ENCODE data around the gene KIF5A.
"Not testable (repeated sequence)": the region's sequence is repeated elsewhere in the genome, so short reads cannot be mapped to it uniquely, and the experiment has no call there.

Gene KIF5A

GRCh38 chr12:57551637-57552305 is 1.9 kb downstream of the KIF5A start:
- no peak for TF ChIP-seq POLR2A (IDR thresholded peaks at IDR 0.05; ENCODE audit: low read depth, low read length)
- no peak for TF ChIP-seq POLR2AphosphoS5 (IDR thresholded peaks at IDR 0.05; ENCODE audit: low read depth, low read length)
- FAIRE-seq: no peak
- no peak for DNase-seq (ENCODE audit: insufficient read length)

DNA sequence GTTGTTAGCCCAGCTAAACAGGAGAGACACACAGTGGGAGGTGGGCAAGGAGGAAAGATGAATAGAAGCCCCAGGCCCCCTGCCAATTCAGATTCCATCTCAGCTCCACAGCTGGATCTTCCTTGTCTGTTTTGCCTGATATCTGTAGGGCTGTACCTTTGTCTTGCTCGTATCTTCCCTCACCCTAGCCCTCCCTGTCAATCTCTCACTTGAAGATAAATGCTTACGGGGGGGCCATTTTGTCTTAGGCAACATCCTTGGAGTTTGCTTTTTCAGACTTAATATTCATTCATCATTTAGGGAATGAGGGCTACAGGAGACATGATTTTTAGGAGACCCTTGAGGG is 2.4 kb downstream of the KIF5A start:
- DNase-seq (ENCODE audit: insufficient read length) (no peak), FAIRE-seq (no peak)
- no peak for TF ChIP-seq POLR2A (IDR thresholded peaks at IDR 0.05; ENCODE audit: low read depth, low read length)
- TF ChIP-seq TAF1 (IDR thresholded peaks at IDR 0.05; ENCODE audit: borderline replicate concordance, low read depth, low read length): no peak
- TF ChIP-seq POLR2AphosphoS5 (IDR thresholded peaks at IDR 0.05; ENCODE audit: low read depth, low read length): no peak

- FAIRE-seq: no peak
- TF ChIP-seq POLR2AphosphoS5 (IDR thresholded peaks at IDR 0.05; ENCODE audit: low read depth, low read length) (no peak), TAF1 (IDR thresholded peaks at IDR 0.05; ENCODE audit: borderline replicate concordance, low read depth, low read length) (no peak), POLR2A (IDR thresholded peaks at IDR 0.05; ENCODE audit: low read depth, low read length) (no peak)
- no peak for DNase-seq (ENCODE audit: insufficient read length)
Observed at GRCh38 chr12:57552835-57553313, 3.0 kb downstream of the KIF5A start.

- DNase-seq (ENCODE audit: insufficient read length): no peak
- no peak for FAIRE-seq
- no peak for TF ChIP-seq POLR2AphosphoS5 (IDR thresholded peaks at IDR 0.05; ENCODE audit: low read depth, low read length)
- TF ChIP-seq TAF1 (IDR thresholded peaks at IDR 0.05; ENCODE audit: borderline replicate concordance, low read depth, low read length): no peak
- no peak for TF ChIP-seq POLR2A (IDR thresholded peaks at IDR 0.05; ENCODE audit: low read depth, low read length)
Observed at GRCh38 chr12:57553343-57554202, 3.7 kb downstream of the KIF5A start.

DNA sequence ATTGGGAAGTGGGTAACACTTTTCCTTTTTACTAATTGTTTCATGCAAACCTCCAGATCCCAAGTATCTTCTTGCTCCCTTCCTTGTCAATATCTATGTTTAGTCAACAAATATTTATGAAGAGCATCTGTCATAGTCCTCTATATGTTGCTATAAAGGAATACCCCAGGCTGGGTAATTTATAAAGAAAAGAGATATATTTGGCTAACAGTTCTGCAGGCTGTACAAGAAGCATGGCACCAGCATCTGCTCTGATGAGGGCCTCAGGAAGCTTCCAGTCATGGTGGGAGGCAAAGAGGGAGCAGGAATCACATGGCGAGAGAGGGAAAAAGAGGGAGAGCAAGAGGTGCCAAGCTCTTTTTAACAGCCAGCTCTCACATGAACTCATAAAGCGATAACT is 4.6 kb downstream of the KIF5A start:
- no peak for FAIRE-seq
- no peak for DNase-seq (ENCODE audit: insufficient read length)
- TF ChIP-seq POLR2A (IDR thresholded peaks at IDR 0.05; ENCODE audit: low read depth, low read length) (no peak), POLR2AphosphoS5 (IDR thresholded peaks at IDR 0.05; ENCODE audit: low read depth, low read length) (no peak), TAF1 (IDR thresholded peaks at IDR 0.05; ENCODE audit: borderline replicate concordance, low read depth, low read length) (no peak)

GRCh38 chr12:57554897-57555296 is 5.1 kb downstream of the KIF5A start:
- TF ChIP-seq TAF1 (IDR thresholded peaks at IDR 0.05; ENCODE audit: borderline replicate concordance, low read depth, low read length) (no peak), POLR2AphosphoS5 (IDR thresholded peaks at IDR 0.05; ENCODE audit: low read depth, low read length) (no peak), POLR2A (IDR thresholded peaks at IDR 0.05; ENCODE audit: low read depth, low read length) (no peak)
- no peak for DNase-seq (ENCODE audit: insufficient read length)
- FAIRE-seq: no peak

DNA sequence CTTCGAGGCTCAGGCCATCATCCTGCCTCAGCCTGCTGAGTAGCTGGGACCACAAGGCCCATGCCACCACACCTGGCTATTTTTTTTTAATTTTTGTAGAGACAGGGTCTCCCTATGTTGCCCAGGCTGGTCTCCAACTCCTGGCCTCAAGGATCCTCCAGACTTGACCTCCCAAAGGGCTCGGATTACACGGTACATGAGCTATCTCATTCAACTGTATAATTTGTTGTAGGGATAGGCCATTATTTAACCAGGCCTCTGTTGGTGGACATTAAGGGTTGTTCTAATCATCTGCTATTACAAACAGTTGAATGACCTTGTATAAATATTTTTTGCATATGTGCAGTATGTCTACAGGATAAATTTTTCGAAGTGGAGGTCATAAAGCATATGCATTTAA is 9.0 kb downstream of the KIF5A start:
- FAIRE-seq (no peak), DNase-seq (ENCODE audit: insufficient read length) (no peak)
- no peak for TF ChIP-seq TAF1 (IDR thresholded peaks at IDR 0.05; ENCODE audit: borderline replicate concordance, low read depth, low read length)
- TF ChIP-seq POLR2AphosphoS5 (IDR thresholded peaks at IDR 0.05; ENCODE audit: low read depth, low read length): no peak
- TF ChIP-seq POLR2A (IDR thresholded peaks at IDR 0.05; ENCODE audit: low read depth, low read length): no peak

DNA sequence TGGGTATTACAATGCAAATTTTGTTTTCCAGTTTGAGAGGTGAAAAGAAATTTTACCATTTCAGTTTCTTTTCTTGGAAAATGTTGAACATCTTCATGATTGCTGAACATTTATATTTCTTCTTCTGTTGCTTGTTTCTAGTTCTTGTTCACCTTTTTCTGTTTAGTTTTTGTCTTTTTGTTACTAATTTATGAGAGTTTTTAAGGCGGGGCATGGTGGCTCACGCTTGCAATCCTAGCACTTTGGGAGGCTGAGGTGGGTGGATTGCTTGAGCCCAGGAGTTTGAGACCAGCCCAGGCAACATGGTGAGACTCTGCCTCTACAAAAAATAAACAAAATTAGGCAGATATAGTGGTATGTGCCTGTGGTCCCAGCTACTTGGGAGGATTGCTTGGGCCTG is 10.7 kb downstream of the KIF5A start:
- TF ChIP-seq POLR2A (IDR thresholded peaks at IDR 0.05; ENCODE audit: low read depth, low read length) (no peak), POLR2AphosphoS5 (IDR thresholded peaks at IDR 0.05; ENCODE audit: low read depth, low read length) (no peak), TAF1 (IDR thresholded peaks at IDR 0.05; ENCODE audit: borderline replicate concordance, low read depth, low read length) (no peak)
- FAIRE-seq (no peak), DNase-seq (ENCODE audit: insufficient read length) (no peak)

GRCh38 chr12:57561117-57561516 is 11.3 kb downstream of the KIF5A start:
- FAIRE-seq; DNase-seq (ENCODE audit: insufficient read length): not testable (repeated sequence)

- no peak for FAIRE-seq
- DNase-seq (ENCODE audit: insufficient read length): no peak
- TF ChIP-seq POLR2A (IDR thresholded peaks at IDR 0.05; ENCODE audit: low read depth, low read length) (no peak), POLR2AphosphoS5 (IDR thresholded peaks at IDR 0.05; ENCODE audit: low read depth, low read length) (no peak), TAF1 (IDR thresholded peaks at IDR 0.05; ENCODE audit: borderline replicate concordance, low read depth, low read length) (no peak)
Observed at GRCh38 chr12:57563358-57563757, 13.5 kb downstream of the KIF5A start.

GRCh38 chr12:57564178-57564740 is 14.4 kb downstream of the KIF5A start:
- FAIRE-seq (no peak), DNase-seq (ENCODE audit: insufficient read length) (no peak)
- no peak for TF ChIP-seq POLR2AphosphoS5 (IDR thresholded peaks at IDR 0.05; ENCODE audit: low read depth, low read length)
- no peak for TF ChIP-seq TAF1 (IDR thresholded peaks at IDR 0.05; ENCODE audit: borderline replicate concordance, low read depth, low read length)
- TF ChIP-seq POLR2A (IDR thresholded peaks at IDR 0.05; ENCODE audit: low read depth, low read length): no peak

- FAIRE-seq: no peak
Observed at GRCh38 chr12:57568838-57569237, 19.0 kb downstream of the KIF5A start.

More at GRCh38 chr12:57568838-57569237, 19.0 kb downstream of the KIF5A start:
- TF ChIP-seq POLR2A (IDR thresholded peaks at IDR 0.05; ENCODE audit: low read depth, low read length) (no peak), POLR2AphosphoS5 (IDR thresholded peaks at IDR 0.05; ENCODE audit: low read depth, low read length) (no peak), TAF1 (IDR thresholded peaks at IDR 0.05; ENCODE audit: borderline replicate concordance, low read depth, low read length) (no peak)
- DNase-seq (ENCODE audit: insufficient read length): no peak

Measured in GM12892 (cell line).